ENCODE results near the gene DMAC2L.

DNA sequence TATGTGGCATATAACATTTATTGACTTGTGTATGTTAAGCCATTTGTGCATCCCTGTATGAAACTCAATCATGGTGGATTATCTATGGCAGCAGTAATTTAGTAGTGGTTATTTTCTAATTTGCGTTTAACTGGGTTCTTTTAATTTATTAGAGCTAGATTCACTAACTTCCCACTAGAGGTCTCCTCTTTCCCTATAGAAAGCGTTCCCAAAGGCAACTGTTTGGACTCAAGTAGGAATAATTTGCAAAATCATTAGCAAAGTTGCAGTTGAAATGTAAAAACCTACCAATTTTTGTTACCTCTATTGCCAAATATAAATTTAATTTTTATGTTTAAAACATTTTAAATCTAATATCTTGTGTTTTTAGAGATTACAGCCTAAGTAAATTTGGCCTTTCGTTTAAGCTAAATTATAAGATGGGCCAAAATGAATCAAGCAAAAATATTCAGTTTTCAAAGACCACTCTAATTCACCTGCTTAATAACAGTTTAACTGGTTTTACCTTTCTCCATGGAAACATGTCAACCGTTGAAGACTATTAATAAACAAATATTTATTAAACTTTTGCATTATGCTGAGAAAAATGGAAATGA lies 6.0 kb downstream of the DMAC2L start:
- TF ChIP-seq, protein P1, sequence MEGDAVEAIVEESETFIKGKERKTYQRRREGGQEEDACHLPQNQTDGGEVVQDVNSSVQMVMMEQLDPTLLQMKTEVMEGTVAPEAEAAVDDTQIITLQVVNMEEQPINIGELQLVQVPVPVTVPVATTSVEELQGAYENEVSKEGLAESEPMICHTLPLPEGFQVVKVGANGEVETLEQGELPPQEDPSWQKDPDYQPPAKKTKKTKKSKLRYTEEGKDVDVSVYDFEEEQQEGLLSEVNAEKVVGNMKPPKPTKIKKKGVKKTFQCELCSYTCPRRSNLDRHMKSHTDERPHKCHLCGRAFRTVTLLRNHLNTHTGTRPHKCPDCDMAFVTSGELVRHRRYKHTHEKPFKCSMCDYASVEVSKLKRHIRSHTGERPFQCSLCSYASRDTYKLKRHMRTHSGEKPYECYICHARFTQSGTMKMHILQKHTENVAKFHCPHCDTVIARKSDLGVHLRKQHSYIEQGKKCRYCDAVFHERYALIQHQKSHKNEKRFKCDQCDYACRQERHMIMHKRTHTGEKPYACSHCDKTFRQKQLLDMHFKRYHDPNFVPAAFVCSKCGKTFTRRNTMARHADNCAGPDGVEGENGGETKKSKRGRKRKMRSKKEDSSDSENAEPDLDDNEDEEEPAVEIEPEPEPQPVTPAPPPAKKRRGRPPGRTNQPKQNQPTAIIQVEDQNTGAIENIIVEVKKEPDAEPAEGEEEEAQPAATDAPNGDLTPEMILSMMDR (IDR thresholded peaks at IDR 0.05), result peak; percentile 86
- no peak for TF ChIP-seq EZH2 (IDR thresholded peaks at IDR 0.05; ENCODE audit: borderline replicate concordance, insufficient read depth, low read depth, low read length, poor library complexity, severe bottlenecking)
